Large intestine (tissue), 3 donors: ENCODE measurements around the gene RHOXF2. TPM values are rescaled to one million over a fixed set of nuclear protein-coding genes. Genes with fewer than 3 reads are reported as not detected.
"Not testable (repeated sequence)": the region's sequence is repeated elsewhere in the genome, so short reads cannot be mapped to it uniquely, and the experiment has no call there.

Source experiments
- DNase-seq, 2 donors: peaks; one replicate each; pipeline versions ENCODE4 v3.0.0 to v3.0.0-alpha.2; 2013
- H3K27ac ChIP-seq: one replicate; pipeline ENCODE4 v1.5.1; 2013; ENCODE audit warnings: low read length
- H3K27me3 ChIP-seq: 2 replicates; pipeline ENCODE4 v1.6.1; 2013; ENCODE audit warnings: low read length; ENCODE audit not compliant: control insufficient read depth, insufficient read depth
- H3K36me3 ChIP-seq: 2 replicates; pipeline ENCODE4 v1.6.1; 2013; ENCODE audit warnings: low read length; ENCODE audit not compliant: control insufficient read depth, insufficient read depth
- H3K4me1 ChIP-seq: one replicate; pipeline ENCODE4 v1.6.1; 2013; ENCODE audit warnings: low read length; ENCODE audit not compliant: control insufficient read depth, insufficient read depth
- H3K4me3 ChIP-seq: one replicate; pipeline ENCODE4 v1.5.1; 2013; ENCODE audit warnings: low read length
- H3K9me3 ChIP-seq: one replicate; pipeline ENCODE4 v1.6.1; 2013; ENCODE audit warnings: mild to moderate bottlenecking, low read depth, low read length, moderate library complexity; ENCODE audit not compliant: control insufficient read depth
- WGBS: methylation state at CpG from one replicate; pipeline ENCODE4 v1.1.5; 2013; ENCODE audit warnings: low lambda C conversion rate; ENCODE audit not compliant: insufficient coverage; 5-methylcytosine and 5-hydroxymethylcytosine counted together
- polyA plus RNA-seq: library from polyadenylated mRNA; unstranded; fragments of 120-200 nt; gene quantifications from one replicate; pipeline ENCODE4 v1.2.1, GENCODE V29; 2013

Gene RHOXF2
- polyA plus RNA-seq, 1 donor = not detected

- Histone ChIP-seq H3K36me3 (no peaks in the 10 kb centered on the region), H3K4me1 (no peaks in the 10 kb centered on the region), H3K4me3 (no peak overlapping the region), H3K9me3 (no peaks in the 10 kb centered on the region), H3K27ac (no peak overlapping the region), H3K27me3 (no peaks in the 10 kb centered on the region)
- DNase-seq = no peak
- WGBS = no CpG with 5 or more reads among the region's 11 CpGs
Measured at GRCh38 chrX:120140293-120140981, 18.0 kb upstream of the RHOXF2 start.

- H3K4me3 ChIP-seq = no peak overlapping the region
- H3K4me1 ChIP-seq = no peaks in the 10 kb centered on the region
- DNase-seq = no peak
- H3K27ac ChIP-seq = no peak overlapping the region
- H3K36me3 ChIP-seq = no peaks in the 10 kb centered on the region
- WGBS = 50% methylated on average over 2 of the region's 12 CpGs
- no peaks in the 10 kb centered on the region for H3K27me3 ChIP-seq
- peaks cover 5% of the 10 kb centered on the region for H3K9me3 ChIP-seq
Measured at GRCh38 chrX:120144178-120144844, 14.1 kb upstream of the RHOXF2 start.

- WGBS = no CpG with 5 or more reads among the region's 4 CpGs
- Histone ChIP-seq H3K27me3 (no peaks in the 10 kb centered on the region), H3K4me1 (no peaks in the 10 kb centered on the region), H3K27ac (no peak overlapping the region), H3K36me3 (no peaks in the 10 kb centered on the region), H3K9me3 (peaks cover 5% of the 10 kb centered on the region), H3K4me3 (no peak overlapping the region)
- DNase-seq = no peak
Measured at GRCh38 chrX:120145295-120145925, 13.0 kb upstream of the RHOXF2 start.

GRCh38 chrX:120146323-120146722 is 12.1 kb upstream of the RHOXF2 start:
- H3K36me3 ChIP-seq, H3K27me3 ChIP-seq, DNase-seq, H3K9me3 ChIP-seq, H3K4me1 ChIP-seq, H3K27ac ChIP-seq, H3K4me3 ChIP-seq: not testable (repeated sequence)
- WGBS = no CpG with 5 or more reads among the region's 1 CpG

GRCh38 chrX:120147537-120147936 is 10.9 kb upstream of the RHOXF2 start:
- Histone ChIP-seq H3K27ac (no peak overlapping the region), H3K27me3 (no peaks in the 10 kb centered on the region), H3K4me1 (no peaks in the 10 kb centered on the region), H3K4me3 (no peak overlapping the region), H3K36me3 (no peaks in the 10 kb centered on the region), H3K9me3 (peaks cover 5% of the 10 kb centered on the region)
- no CpG with 5 or more reads among the region's 8 CpGs for WGBS
- no peak for DNase-seq

GRCh38 chrX:120150109-120150744 is 8.2 kb upstream of the RHOXF2 start:
- not testable (repeated sequence) for H3K27ac ChIP-seq, H3K27me3 ChIP-seq, H3K36me3 ChIP-seq, H3K4me3 ChIP-seq, DNase-seq, H3K4me1 ChIP-seq, H3K9me3 ChIP-seq
- WGBS = no CpG with 5 or more reads among the region's 12 CpGs

GRCh38 chrX:120159086-120159485 is 673 bp downstream of the RHOXF2 start:
- not testable (repeated sequence) for H3K27ac ChIP-seq, H3K4me3 ChIP-seq, H3K27me3 ChIP-seq, DNase-seq, H3K9me3 ChIP-seq, H3K4me1 ChIP-seq, H3K36me3 ChIP-seq
- no CpG with 5 or more reads among the region's 33 CpGs for WGBS

GRCh38 chrX:120193254-120193653 is 34.8 kb downstream of the RHOXF2 start:
- not testable (repeated sequence) for H3K9me3 ChIP-seq, H3K36me3 ChIP-seq, H3K27ac ChIP-seq, H3K27me3 ChIP-seq, H3K4me3 ChIP-seq, H3K4me1 ChIP-seq, DNase-seq
- no CpG with 5 or more reads among the region's 6 CpGs for WGBS

- DNase-seq, H3K27ac ChIP-seq, H3K36me3 ChIP-seq, H3K27me3 ChIP-seq, H3K4me3 ChIP-seq, H3K9me3 ChIP-seq, H3K4me1 ChIP-seq: not testable (repeated sequence)
- no CpG with 5 or more reads among the region's 2 CpGs for WGBS
Measured at GRCh38 chrX:120193720-120194119, 35.3 kb downstream of the RHOXF2 start.

GRCh38 chrX:120195786-120196185 is 37.4 kb downstream of the RHOXF2 start:
- WGBS = no CpG with 5 or more reads among the region's 6 CpGs
- not testable (repeated sequence) for H3K27me3 ChIP-seq, H3K4me1 ChIP-seq, H3K36me3 ChIP-seq, DNase-seq, H3K9me3 ChIP-seq, H3K4me3 ChIP-seq, H3K27ac ChIP-seq
